ENCODE measurements around the gene DAAM1.

The DAAM1 gene

GRCh38 chr14:59362513-59362912, 174.0 kb downstream of the DAAM1 start:
- no peak for DNase-seq (ENCODE audit: low spot score)

- no peak for DNase-seq (ENCODE audit: low spot score)
Measured at GRCh38 chr14:59363531-59364226, 175.2 kb downstream of the DAAM1 start.

GRCh38 chr14:59370158-59370742, 181.8 kb downstream of the DAAM1 start:
- no peak for DNase-seq (ENCODE audit: low spot score)

GRCh38 chr14:59371771-59372170, 183.3 kb downstream of the DAAM1 start:
- DNase-seq (ENCODE audit: low spot score), result no peak

- no peak for DNase-seq (ENCODE audit: low spot score)
Measured at GRCh38 chr14:59374048-59374447, 185.6 kb downstream of the DAAM1 start.

GRCh38 chr14:59376686-59377085, 188.2 kb downstream of the DAAM1 start:
- DNase-seq (ENCODE audit: low spot score), result no peak

GRCh38 chr14:59377491-59377890, 189.0 kb downstream of the DAAM1 start:
- DNase-seq (ENCODE audit: low spot score), result no peak

GRCh38 chr14:59377991-59378601, 189.6 kb downstream of the DAAM1 start:
- no peak for DNase-seq (ENCODE audit: low spot score)

- DNase-seq (ENCODE audit: low spot score), result no peak
Measured at GRCh38 chr14:59389936-59390335, 201.5 kb downstream of the DAAM1 start.

- no peak for DNase-seq (ENCODE audit: low spot score)
Measured at GRCh38 chr14:59391388-59391787, 202.9 kb downstream of the DAAM1 start.

- DNase-seq (ENCODE audit: low spot score), result no peak
Measured at GRCh38 chr14:59394268-59394667, 205.8 kb downstream of the DAAM1 start.

- no peak for DNase-seq (ENCODE audit: low spot score)
Measured at GRCh38 chr14:59395672-59396071, 207.2 kb downstream of the DAAM1 start.

- no peak for DNase-seq (ENCODE audit: low spot score)
Measured at GRCh38 chr14:59398841-59399240, 210.4 kb downstream of the DAAM1 start.

- no peak for DNase-seq (ENCODE audit: low spot score)
Measured at GRCh38 chr14:59406454-59407245, 218.2 kb downstream of the DAAM1 start.

GRCh38 chr14:59407246-59408010, 219.0 kb downstream of the DAAM1 start:
- DNase-seq (ENCODE audit: low spot score), result no peak

GRCh38 chr14:59415836-59416602, 227.6 kb downstream of the DAAM1 start:
- DNase-seq (ENCODE audit: low spot score), result no peak

GRCh38 chr14:59417311-59417710, 228.8 kb downstream of the DAAM1 start:
- DNase-seq (ENCODE audit: low spot score), result no peak

- DNase-seq (ENCODE audit: low spot score), result no peak
Measured at GRCh38 chr14:59419303-59419702, 230.8 kb downstream of the DAAM1 start.
